ENCODE results near the gene LY6G6F.

The LY6G6F gene

GRCh38 chr6:31706599-31706998, at the start of gene LY6G6F:
TSS of gene LY6G6F (plus strand) at chr6:31706866. CDS start at chr6:31706907, 41 bp downstream.
- DNase-seq, result no peak

GRCh38 chr6:31657406-31658157, 49.1 kb upstream of the LY6G6F start:
- DNase-seq, result no peak

- no peak for DNase-seq
Observed at GRCh38 chr6:31658158-31658688, 48.4 kb upstream of the LY6G6F start.

- no peak for DNase-seq
Observed at GRCh38 chr6:31658983-31659648, 47.5 kb upstream of the LY6G6F start.

- DNase-seq, result peak; percentile 74
Observed at GRCh38 chr6:31659649-31660380, 46.9 kb upstream of the LY6G6F start.

- DNase-seq, result peak; percentile 91
Observed at GRCh38 chr6:31660381-31661261, 46.0 kb upstream of the LY6G6F start, which contains the start of gene C6orf47. TSS of gene C6orf47 (minus strand) at chr6:31660778. CDS start at chr6:31659947, 831 bp downstream.

- no peak for DNase-seq
Observed at GRCh38 chr6:31661262-31662123, 45.2 kb upstream of the LY6G6F start.

- no peak for DNase-seq
Observed at GRCh38 chr6:31662124-31662723, 44.4 kb upstream of the LY6G6F start.

- no peak for DNase-seq
Observed at GRCh38 chr6:31663126-31663960, 43.3 kb upstream of the LY6G6F start.

- DNase-seq, result peak; percentile 68
Observed at GRCh38 chr6:31663961-31664789, 42.5 kb upstream of the LY6G6F start.

GRCh38 chr6:31664790-31665500, 41.7 kb upstream of the LY6G6F start, which contains the start of gene GPANK1:
TSS of gene GPANK1 (minus strand) at chr6:31664997. CDS start at chr6:31664478, 519 bp downstream.
- DNase-seq, result peak; percentile 96

- peak; percentile 100 for DNase-seq
Observed at GRCh38 chr6:31665501-31666336, 40.9 kb upstream of the LY6G6F start, which contains the start of gene CSNK2B. TSS of gene CSNK2B (plus strand) at chr6:31666080. CDS start at chr6:31666832, 752 bp downstream.

- DNase-seq, result no peak
Observed at GRCh38 chr6:31666337-31666965, 40.2 kb upstream of the LY6G6F start.

- no peak for DNase-seq
Observed at GRCh38 chr6:31669676-31670075, 37.0 kb upstream of the LY6G6F start, which contains the start of gene LY6G5B. TSS of gene LY6G5B (plus strand) at chr6:31669976. CDS start at chr6:31670951, 975 bp downstream.

- no peak for DNase-seq
Observed at GRCh38 chr6:31676322-31676903, 30.3 kb upstream of the LY6G6F start.

GRCh38 chr6:31676904-31677303, 29.8 kb upstream of the LY6G6F start:
- DNase-seq, result no peak
